ENCODE measurements around the gene SMAD6.

DNA sequence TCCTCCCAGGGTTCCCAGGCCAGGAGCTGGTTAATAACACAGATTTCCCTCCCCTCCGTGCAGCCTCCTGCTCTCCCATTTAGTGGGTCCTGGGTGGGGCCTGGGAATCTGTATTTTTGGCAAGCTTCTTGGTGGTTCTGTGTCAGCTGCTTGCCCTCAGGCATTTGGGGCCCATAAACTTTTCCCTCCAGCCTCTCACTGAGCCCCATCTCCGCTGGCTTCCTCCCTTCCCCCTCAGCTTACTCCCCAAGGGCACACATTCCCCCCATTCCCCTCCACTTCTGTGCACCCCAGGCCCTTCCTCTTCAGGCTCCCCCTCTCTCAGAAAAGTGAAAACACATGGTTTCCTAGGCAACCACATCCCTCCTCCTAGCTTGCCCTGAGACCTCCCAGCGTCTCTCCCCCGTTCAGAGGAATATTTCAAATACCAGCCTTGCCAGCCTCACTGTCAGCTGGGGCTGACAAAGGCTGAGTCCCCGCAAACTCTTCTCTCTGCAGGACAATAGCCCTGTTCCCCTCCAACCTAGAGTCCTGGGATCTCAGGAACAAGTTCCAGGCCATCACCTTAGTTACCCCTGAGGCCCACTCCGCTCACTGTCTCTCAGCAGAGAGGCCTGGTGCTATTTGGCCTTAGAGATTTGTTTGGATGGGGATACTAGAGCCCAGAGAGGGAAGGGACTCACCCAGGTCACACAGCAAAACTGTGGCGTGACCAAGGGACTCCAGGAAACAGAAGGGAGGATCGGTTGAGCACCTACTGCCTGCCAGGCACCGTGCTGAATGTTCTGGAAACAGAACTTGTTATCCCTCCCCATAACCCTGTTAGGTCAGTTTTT is 44.6 kb upstream of the SMAD6 start:
- TF ChIP-seq, protein P1, sequence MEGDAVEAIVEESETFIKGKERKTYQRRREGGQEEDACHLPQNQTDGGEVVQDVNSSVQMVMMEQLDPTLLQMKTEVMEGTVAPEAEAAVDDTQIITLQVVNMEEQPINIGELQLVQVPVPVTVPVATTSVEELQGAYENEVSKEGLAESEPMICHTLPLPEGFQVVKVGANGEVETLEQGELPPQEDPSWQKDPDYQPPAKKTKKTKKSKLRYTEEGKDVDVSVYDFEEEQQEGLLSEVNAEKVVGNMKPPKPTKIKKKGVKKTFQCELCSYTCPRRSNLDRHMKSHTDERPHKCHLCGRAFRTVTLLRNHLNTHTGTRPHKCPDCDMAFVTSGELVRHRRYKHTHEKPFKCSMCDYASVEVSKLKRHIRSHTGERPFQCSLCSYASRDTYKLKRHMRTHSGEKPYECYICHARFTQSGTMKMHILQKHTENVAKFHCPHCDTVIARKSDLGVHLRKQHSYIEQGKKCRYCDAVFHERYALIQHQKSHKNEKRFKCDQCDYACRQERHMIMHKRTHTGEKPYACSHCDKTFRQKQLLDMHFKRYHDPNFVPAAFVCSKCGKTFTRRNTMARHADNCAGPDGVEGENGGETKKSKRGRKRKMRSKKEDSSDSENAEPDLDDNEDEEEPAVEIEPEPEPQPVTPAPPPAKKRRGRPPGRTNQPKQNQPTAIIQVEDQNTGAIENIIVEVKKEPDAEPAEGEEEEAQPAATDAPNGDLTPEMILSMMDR (IDR thresholded peaks at IDR 0.05): no peak
- no peak for TF ChIP-seq POLR2A (IDR thresholded peaks at IDR 0.05)

Data from body of pancreas (tissue), 4 donors.